Lower leg skin (tissue), 4 donors: Measurements from ENCODE around the gene BMP8B. TPM values are rescaled to one million over a fixed set of nuclear protein-coding genes. Genes with fewer than 3 reads are reported as not detected.
"Not testable (repeated sequence)": the region's sequence is repeated elsewhere in the genome, so short reads cannot be mapped to it uniquely, and the experiment has no call there.

Experiments
- DNase-seq, 2 donors: peaks; one replicate each; pipeline ENCODE4 v3.0.0-alpha.2; 2019; ENCODE audit warnings: low spot score in 2 of 2
- H3K4me3 ChIP-seq: fragments of 200-600 bp; sonication (generic); 2 replicates; pipeline ENCODE4 v1.5.1; 2017; ENCODE audit warnings: mild to moderate bottlenecking, low read depth; ENCODE audit not compliant: poor library complexity, severe bottlenecking
- POLR2A ChIP-seq, 2 donors: fragments of 450-650 bp; IDR thresholded peaks; one replicate each; pipeline ENCODE4 v1.6.1; 2016 to 2017; ENCODE audit warnings: antibody characterized with exemption in 2 of 2, mild to moderate bottlenecking in 1 of 2, moderate library complexity in 1 of 2
- WGBS, 2 donors: methylation state at CpG; one replicate each; pipeline ENCODE4 v1.1.5; 2018; 5-methylcytosine and 5-hydroxymethylcytosine counted together
- intact Hi-C: fragments of 100-400 bp; cut with DNase I; formaldehyde crosslinking; loops from one replicate; pipeline ENCODE4 v1.15.0; 2023; ENCODE audit warnings: low total_unique reads
- total RNA-seq, 4 donors: library from RNA; depleted of rRNA; stranded (reverse); fragments of >200 nt; gene quantifications; one replicate each; pipeline ENCODE4 v1.1.0, GENCODE V29; 2016
- TF ChIP-seq, protein P1 (sequence below), 3 donors: fragments of 450-650 bp; IDR thresholded peaks; one replicate each; pipeline ENCODE4 v1.5.1; 2016; ENCODE audit warnings: antibody characterized with exemption in 3 of 3, mild to moderate bottlenecking in 3 of 3, moderate library complexity in 2 of 3

Gene BMP8B
- total RNA-seq, 4 donors from 2014 or later = 1.1 to 2.2 (median 1.5) TPM

DNA sequence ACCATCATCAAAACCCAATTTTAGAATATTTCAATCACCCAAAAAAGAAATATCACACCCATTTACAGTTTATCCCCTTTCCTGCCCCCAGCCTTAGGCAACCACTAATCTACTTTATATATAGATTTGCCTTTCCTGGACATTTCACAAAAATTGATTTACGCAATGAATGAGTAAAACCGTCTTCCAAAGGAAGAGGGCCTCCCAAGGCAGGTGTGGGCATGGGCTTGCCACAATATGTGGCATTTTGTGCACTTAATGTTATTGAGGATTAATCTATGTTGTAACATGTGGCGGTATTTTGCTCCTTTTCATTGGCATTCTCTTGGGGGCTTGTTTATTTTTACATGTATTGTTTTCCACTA, 11.8 kb upstream of the BMP8B start:
- WGBS, 2 donors = 69 to 82% methylated on average over 3 of the region's 3 CpGs
- TF ChIP-seq POLR2A (IDR thresholded peaks at IDR 0.05) = no peak
- TF ChIP-seq, protein P1, sequence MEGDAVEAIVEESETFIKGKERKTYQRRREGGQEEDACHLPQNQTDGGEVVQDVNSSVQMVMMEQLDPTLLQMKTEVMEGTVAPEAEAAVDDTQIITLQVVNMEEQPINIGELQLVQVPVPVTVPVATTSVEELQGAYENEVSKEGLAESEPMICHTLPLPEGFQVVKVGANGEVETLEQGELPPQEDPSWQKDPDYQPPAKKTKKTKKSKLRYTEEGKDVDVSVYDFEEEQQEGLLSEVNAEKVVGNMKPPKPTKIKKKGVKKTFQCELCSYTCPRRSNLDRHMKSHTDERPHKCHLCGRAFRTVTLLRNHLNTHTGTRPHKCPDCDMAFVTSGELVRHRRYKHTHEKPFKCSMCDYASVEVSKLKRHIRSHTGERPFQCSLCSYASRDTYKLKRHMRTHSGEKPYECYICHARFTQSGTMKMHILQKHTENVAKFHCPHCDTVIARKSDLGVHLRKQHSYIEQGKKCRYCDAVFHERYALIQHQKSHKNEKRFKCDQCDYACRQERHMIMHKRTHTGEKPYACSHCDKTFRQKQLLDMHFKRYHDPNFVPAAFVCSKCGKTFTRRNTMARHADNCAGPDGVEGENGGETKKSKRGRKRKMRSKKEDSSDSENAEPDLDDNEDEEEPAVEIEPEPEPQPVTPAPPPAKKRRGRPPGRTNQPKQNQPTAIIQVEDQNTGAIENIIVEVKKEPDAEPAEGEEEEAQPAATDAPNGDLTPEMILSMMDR (IDR thresholded peaks at IDR 0.05) = no peak
- no peak for DNase-seq
- no peak overlapping the region for H3K4me3 ChIP-seq
- intact Hi-C loops = no loop called here

DNA sequence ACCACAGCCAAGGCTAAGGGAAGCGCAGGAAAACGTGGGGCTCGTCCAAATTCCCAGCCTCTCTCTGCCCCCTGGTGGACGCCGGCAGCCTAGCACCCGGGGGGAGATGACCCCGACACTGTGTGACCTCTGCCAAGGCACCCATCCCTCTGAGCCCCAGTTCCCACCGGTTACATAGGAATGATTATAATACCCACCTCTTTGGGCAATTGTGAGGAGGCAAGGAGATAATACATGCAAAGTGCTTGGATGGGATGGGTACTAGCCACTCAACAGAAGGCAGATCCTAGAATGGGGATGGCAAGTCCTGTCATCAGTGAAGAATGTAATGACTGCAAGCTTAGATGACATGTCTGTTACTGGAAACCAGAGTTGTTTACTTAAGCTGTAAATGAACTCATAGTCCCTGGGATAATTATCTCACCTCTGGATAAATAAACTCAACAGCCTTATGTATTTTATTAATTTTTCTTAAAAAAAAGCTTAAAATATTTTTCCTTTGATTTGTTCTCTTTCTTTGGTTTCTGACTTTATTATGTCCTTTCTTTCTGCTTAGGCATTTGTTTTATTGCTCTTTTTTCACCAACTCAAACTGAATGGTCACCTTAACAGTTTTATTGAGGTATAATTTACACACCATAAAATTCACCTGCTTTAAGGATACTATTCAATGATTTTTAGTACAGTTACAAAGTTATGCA, 11.3 kb upstream of the BMP8B start:
- TF ChIP-seq, protein P1 (IDR thresholded peaks at IDR 0.05) = peak in 1 of 3 donors; percentile 68
- TF ChIP-seq POLR2A (IDR thresholded peaks at IDR 0.05) = no peak
- 0 to 10% methylated on average over 1 to 7 of the region's 8 CpGs for WGBS, 2 donors
- intact Hi-C loops = no loop called here
- H3K4me3 ChIP-seq = no peak overlapping the region
- DNase-seq = peak; percentile 44 to 93

DNA sequence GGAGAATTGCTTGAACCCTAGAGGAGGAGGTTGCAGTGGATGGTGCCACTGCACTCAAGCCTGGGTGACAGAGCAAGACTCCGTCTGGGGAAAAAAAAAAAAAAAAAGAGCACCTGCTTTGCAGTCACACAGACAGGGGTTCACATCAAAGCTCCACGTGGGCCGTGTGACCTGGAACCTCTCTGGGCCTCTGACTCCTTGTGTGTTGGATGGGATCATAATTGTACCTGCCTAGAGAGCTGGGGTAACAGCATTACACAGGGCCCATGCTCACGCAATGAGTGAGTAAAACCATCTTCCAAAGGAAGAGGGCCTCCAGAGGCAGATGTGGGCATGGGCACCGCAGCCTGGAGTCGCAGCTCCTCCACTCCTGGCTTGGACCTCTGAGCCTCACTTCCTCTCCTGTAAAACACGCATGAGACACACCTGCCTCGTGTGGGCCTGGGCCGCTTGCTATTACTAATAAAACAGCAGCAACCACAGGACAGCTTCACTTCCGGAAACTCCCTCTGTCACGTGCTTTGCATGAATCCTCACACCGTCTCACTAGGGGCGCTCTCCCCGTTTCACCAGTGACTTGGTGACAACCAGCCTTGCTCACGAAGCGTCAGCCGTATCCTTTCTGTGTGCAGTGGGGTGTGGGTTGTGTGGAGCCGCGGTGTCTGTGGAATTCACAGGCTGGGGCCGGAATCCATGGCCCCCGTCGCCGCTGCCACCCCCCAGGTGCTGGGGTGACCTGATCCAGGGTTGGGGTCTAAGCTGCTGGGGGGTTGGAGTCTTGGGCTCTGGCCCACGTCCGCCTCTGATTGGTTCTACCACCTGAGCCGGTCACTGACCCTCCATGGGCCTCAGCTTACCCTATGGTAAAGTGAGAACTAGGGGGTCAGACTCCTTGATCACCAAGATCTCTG, 10.4 kb upstream of the BMP8B start:
- intact Hi-C loops, H3K4me3 ChIP-seq: not testable (repeated sequence)
- 44 to 48% methylated on average over 17 to 20 of the region's 26 CpGs for WGBS, 2 donors
- DNase-seq = peak; percentile 82 to 94

DNA sequence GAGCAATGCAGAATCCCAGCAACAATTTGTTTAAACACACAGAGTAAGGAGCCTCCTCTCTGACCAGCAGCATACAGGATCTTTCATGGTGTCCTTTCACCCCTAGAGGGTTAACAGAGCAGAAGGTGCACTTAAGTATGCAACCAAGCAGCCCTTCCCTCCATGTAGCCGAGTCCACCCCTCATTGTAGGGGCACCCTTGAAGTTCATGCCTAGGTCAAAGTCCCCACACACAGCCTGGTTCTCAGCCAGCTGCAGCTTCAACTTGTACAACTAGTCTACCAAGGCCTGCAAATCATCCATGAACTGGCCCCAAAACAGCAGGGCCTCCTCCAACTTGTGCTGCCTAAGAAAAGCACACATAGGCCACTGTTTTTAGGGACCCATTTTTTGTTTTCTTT, 7.0 kb upstream of the BMP8B start:
- WGBS, 2 donors = 60 to 63% methylated on average over 1 of the region's 1 CpG
- no peak for DNase-seq
- no peak overlapping the region for H3K4me3 ChIP-seq
- intact Hi-C loops = no loop called here
- TF ChIP-seq POLR2A (IDR thresholded peaks at IDR 0.05) = no peak

DNA sequence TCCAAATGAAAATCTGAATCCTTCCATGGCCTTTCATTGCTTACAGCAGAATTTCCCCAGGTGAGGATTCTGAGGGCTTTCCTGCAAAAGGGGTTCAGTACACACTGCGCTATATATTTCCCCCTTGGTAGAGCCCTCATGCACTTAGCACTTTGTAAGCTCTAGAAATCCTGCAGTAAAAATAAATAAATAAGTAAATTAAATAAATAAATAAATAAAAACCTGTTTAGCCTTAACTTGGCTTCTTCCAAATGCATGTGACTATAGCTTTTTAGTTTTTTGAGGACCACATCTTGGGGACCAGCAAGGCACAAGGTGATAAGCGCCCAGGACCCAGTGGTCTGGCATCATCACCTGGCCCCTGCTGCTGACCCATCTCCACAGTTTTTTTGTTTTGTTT, 3.2 kb upstream of the BMP8B start:
- H3K4me3 ChIP-seq = no peak overlapping the region
- intact Hi-C loops = no loop called here
- DNase-seq = no peak
- TF ChIP-seq POLR2A (IDR thresholded peaks at IDR 0.05) = no peak
- WGBS, 2 donors = 96 to 98% methylated on average over 2 of the region's 2 CpGs

DNA sequence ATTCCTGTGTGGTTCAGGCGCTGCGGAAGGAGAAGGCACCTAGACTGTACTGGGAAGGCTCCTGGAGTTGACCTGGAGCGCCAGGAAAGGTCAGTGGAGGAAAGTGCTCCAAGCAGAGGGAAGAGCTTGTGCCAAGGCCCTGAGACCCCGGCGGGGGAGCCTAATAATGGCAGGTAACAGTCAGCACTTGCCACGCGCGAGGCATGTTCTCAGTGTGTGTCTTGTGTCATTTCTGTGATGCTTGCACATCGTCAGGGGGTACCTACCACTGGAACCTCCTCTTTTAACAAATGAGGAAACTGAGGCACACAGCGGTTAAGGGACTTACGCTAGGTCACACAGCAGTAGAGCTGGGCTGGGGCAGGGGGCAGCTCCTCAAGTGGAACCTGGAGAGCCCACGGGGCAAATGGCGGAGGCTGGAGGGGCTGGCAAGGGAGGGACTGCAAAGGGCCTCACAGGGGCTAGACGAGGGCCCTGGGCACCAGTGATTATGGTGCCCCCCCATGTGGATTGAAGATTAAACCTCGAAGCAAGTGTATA, 976 bp upstream of the BMP8B start:
- TF ChIP-seq, protein P1 (IDR thresholded peaks at IDR 0.05) = no peak
- TF ChIP-seq POLR2A (IDR thresholded peaks at IDR 0.05) = no peak
- H3K4me3 ChIP-seq = peak overlapping the region; percentile 30
- intact Hi-C loops = no loop called here
- no peak for DNase-seq
- WGBS, 2 donors = 60% methylated on average over 15 of the region's 15 CpGs

DNA sequence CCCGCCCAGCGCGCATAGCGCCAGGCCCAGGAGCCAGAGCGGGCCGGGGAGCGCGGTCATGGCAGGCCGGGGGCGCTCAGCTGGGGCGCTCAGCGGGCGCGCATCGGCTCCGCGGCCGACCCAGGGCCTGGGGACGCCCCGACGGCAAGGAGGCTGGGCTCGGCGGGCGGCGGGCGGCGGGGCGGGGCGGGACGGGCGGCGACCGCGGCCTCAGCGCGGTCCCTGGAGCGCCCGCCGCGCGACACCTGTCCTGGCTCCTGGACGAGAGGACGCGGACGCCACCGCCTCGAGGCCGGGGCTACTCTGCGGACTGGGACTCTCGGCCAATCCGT, 273 bp downstream of the BMP8B start:
- peak overlapping the region; percentile 30 for H3K4me3 ChIP-seq
- WGBS, 2 donors = no CpG with 5 or more reads among the region's 51 CpGs
- no peak for DNase-seq
- intact Hi-C loops = no loop called here
- TF ChIP-seq, protein P1 (IDR thresholded peaks at IDR 0.05) = no peak
- TF ChIP-seq POLR2A (IDR thresholded peaks at IDR 0.05) = no peak

DNA sequence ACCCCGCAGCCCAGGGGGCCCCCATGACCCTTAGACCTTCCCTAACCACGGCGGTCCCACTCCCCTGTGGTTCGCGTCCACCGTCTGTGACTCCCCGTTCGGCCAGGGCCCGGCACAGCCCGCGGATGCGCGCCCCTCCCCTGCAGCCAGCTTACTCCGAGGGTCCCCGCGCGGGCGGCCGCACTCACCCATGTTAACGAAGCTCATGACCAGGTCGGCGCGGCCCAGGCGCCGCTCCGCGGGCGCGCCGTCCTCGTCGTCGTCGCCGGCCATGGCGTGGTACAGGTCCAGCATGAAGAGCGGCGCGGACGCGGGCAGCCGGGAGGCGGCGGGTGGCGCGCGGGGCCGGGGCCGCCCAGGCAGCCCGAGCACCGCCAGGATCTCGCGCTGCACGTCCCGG, 701 bp downstream of the BMP8B start:
- DNase-seq, intact Hi-C loops, H3K4me3 ChIP-seq: not testable (repeated sequence)
- 22% methylated on average over 14 of the region's 55 CpGs; no CpG with 5 or more reads in 1 of the 2 donors for WGBS, 2 donors
